Measurements from ENCODE around the gene TOLLIP. TPM values are rescaled to one million over a fixed set of nuclear protein-coding genes. Genes with fewer than 3 reads are reported as not detected.
"Not testable (repeated sequence)": the region's sequence is repeated elsewhere in the genome, so short reads cannot be mapped to it uniquely, and the experiment has no call there.

The TOLLIP gene
- total and polyA plus RNA-seq, 4 donors: 20.0 to 52.1 (median 34.9) TPM

GRCh38 chr11:1352696-1353382 is 43.4 kb upstream of the TOLLIP start:
- DNase-seq: peak in 1 of 2 donors; percentile 5
- 66 to 78% methylated on average over 8 of the region's 8 CpGs for WGBS, 2 donors
- no peak overlapping the region for H3K27ac ChIP-seq (ENCODE audit: low read depth in 1 of 2, low read length in 2 of 2)

GRCh38 chr11:1351278-1351937 is 42.0 kb upstream of the TOLLIP start:
- Histone ChIP-seq H3K27ac (ENCODE audit: low read depth in 1 of 2, low read length in 2 of 2) (no peak overlapping the region), H3K27me3 (ENCODE audit: control insufficient read depth in 1 of 2, insufficient read depth in 2 of 2, low read length in 1 of 2) (no peaks in the 10 kb centered on the region), H3K36me3 (ENCODE audit: control insufficient read depth in 1 of 2, insufficient read depth in 2 of 2, low read length in 1 of 2) (no peaks in the 10 kb centered on the region), H3K4me1 (ENCODE audit: control insufficient read depth in 1 of 2, insufficient read depth in 2 of 2, low read length in 2 of 2) (no peaks in the 10 kb centered on the region), H3K9me3 (ENCODE audit: control insufficient read depth, low read length) (no peaks in the 10 kb centered on the region), H3K4me3 (ENCODE audit: low read length in 2 of 2) (no peak overlapping the region)
- intact Hi-C loops (cut with DNase I): no loop called here
- DNase-seq (peak in 1 of 2 donors; percentile 36), ATAC-seq (ENCODE audit: low FRiP score) (no peak)
- 67 to 88% methylated on average over 12 of the region's 12 CpGs for WGBS, 2 donors

More at GRCh38 chr11:1352696-1353382, 43.4 kb upstream of the TOLLIP start:
- intact Hi-C loops (cut with DNase I): no loop called here
- no peaks in the 10 kb centered on the region for H3K4me1 ChIP-seq (ENCODE audit: control insufficient read depth in 1 of 2, insufficient read depth in 2 of 2, low read length in 2 of 2)
- no peak for ATAC-seq (ENCODE audit: low FRiP score)
- no peaks in the 10 kb centered on the region for H3K27me3 ChIP-seq (ENCODE audit: control insufficient read depth in 1 of 2, insufficient read depth in 2 of 2, low read length in 1 of 2)
- H3K36me3 ChIP-seq (ENCODE audit: control insufficient read depth in 1 of 2, insufficient read depth in 2 of 2, low read length in 1 of 2): no peaks in the 10 kb centered on the region
- no peaks in the 10 kb centered on the region for H3K9me3 ChIP-seq (ENCODE audit: control insufficient read depth, low read length)
- no peak overlapping the region for H3K4me3 ChIP-seq (ENCODE audit: low read length in 2 of 2)

GRCh38 chr11:1350086-1350725 is 40.8 kb upstream of the TOLLIP start:
- Histone ChIP-seq H3K36me3 (ENCODE audit: control insufficient read depth in 1 of 2, insufficient read depth in 2 of 2, low read length in 1 of 2) (no peaks in the 10 kb centered on the region), H3K27ac (ENCODE audit: low read depth in 1 of 2, low read length in 2 of 2) (no peak overlapping the region), H3K9me3 (ENCODE audit: control insufficient read depth, low read length) (no peaks in the 10 kb centered on the region), H3K4me3 (ENCODE audit: low read length in 2 of 2) (no peak overlapping the region), H3K4me1 (ENCODE audit: control insufficient read depth in 1 of 2, insufficient read depth in 2 of 2, low read length in 2 of 2) (no peaks in the 10 kb centered on the region), H3K27me3 (ENCODE audit: control insufficient read depth in 1 of 2, insufficient read depth in 2 of 2, low read length in 1 of 2) (no peaks in the 10 kb centered on the region)
- ATAC-seq (ENCODE audit: low FRiP score) (no peak), DNase-seq (peak in 1 of 2 donors; percentile 68)
- WGBS, 2 donors: 74 to 75% methylated on average over 22 of the region's 22 CpGs
- intact Hi-C loops (cut with DNase I): no loop called here

GRCh38 chr11:1349327-1350041 is 40.1 kb upstream of the TOLLIP start:
- Histone ChIP-seq H3K36me3 (ENCODE audit: control insufficient read depth in 1 of 2, insufficient read depth in 2 of 2, low read length in 1 of 2) (no peaks in the 10 kb centered on the region), H3K27me3 (ENCODE audit: control insufficient read depth in 1 of 2, insufficient read depth in 2 of 2, low read length in 1 of 2) (no peaks in the 10 kb centered on the region), H3K4me1 (ENCODE audit: control insufficient read depth in 1 of 2, insufficient read depth in 2 of 2, low read length in 2 of 2) (no peaks in the 10 kb centered on the region), H3K9me3 (ENCODE audit: control insufficient read depth, low read length) (no peaks in the 10 kb centered on the region), H3K27ac (ENCODE audit: low read depth in 1 of 2, low read length in 2 of 2) (no peak overlapping the region), H3K4me3 (ENCODE audit: low read length in 2 of 2) (no peak overlapping the region)
- 69 to 71% methylated on average over 29 of the region's 29 CpGs for WGBS, 2 donors
- intact Hi-C loops (cut with DNase I): no loop called here
- ATAC-seq (ENCODE audit: low FRiP score): no peak
- DNase-seq: no peak

GRCh38 chr11:1348796-1349326 is 39.4 kb upstream of the TOLLIP start:
- Histone ChIP-seq H3K36me3 (ENCODE audit: control insufficient read depth in 1 of 2, insufficient read depth in 2 of 2, low read length in 1 of 2) (no peaks in the 10 kb centered on the region), H3K4me3 (ENCODE audit: low read length in 2 of 2) (no peak overlapping the region), H3K4me1 (ENCODE audit: control insufficient read depth in 1 of 2, insufficient read depth in 2 of 2, low read length in 2 of 2) (no peaks in the 10 kb centered on the region), H3K27ac (ENCODE audit: low read depth in 1 of 2, low read length in 2 of 2) (no peak overlapping the region), H3K9me3 (ENCODE audit: control insufficient read depth, low read length) (no peaks in the 10 kb centered on the region), H3K27me3 (ENCODE audit: control insufficient read depth in 1 of 2, insufficient read depth in 2 of 2, low read length in 1 of 2) (no peaks in the 10 kb centered on the region)
- WGBS, 2 donors: 58 to 62% methylated on average over 23 to 25 of the region's 25 CpGs
- no peak for ATAC-seq (ENCODE audit: low FRiP score)
- intact Hi-C loops (cut with DNase I): no loop called here
- DNase-seq: no peak

- no peaks in the 10 kb centered on the region for H3K27me3 ChIP-seq (ENCODE audit: control insufficient read depth in 1 of 2, insufficient read depth in 2 of 2, low read length in 1 of 2)
- intact Hi-C loops (cut with DNase I): no loop called here
- DNase-seq (no peak), ATAC-seq (ENCODE audit: low FRiP score) (no peak)
- H3K27ac ChIP-seq (ENCODE audit: low read depth in 1 of 2, low read length in 2 of 2): no peak overlapping the region
- no peaks in the 10 kb centered on the region for H3K36me3 ChIP-seq (ENCODE audit: control insufficient read depth in 1 of 2, insufficient read depth in 2 of 2, low read length in 1 of 2)
- no peak overlapping the region for H3K4me3 ChIP-seq (ENCODE audit: low read length in 2 of 2)
- H3K9me3 ChIP-seq (ENCODE audit: control insufficient read depth, low read length): no peaks in the 10 kb centered on the region
- H3K4me1 ChIP-seq (ENCODE audit: control insufficient read depth in 1 of 2, insufficient read depth in 2 of 2, low read length in 2 of 2): no peaks in the 10 kb centered on the region
- WGBS, 2 donors: 91 to 92% methylated on average over 14 of the region's 14 CpGs
Measured at GRCh38 chr11:1348146-1348795, 38.8 kb upstream of the TOLLIP start.

- H3K27me3 ChIP-seq (ENCODE audit: control insufficient read depth in 1 of 2, insufficient read depth in 2 of 2, low read length in 1 of 2); H3K9me3 ChIP-seq (ENCODE audit: control insufficient read depth, low read length); H3K27ac ChIP-seq (ENCODE audit: low read depth in 1 of 2, low read length in 2 of 2); intact Hi-C loops (cut with DNase I); H3K4me3 ChIP-seq (ENCODE audit: low read length in 2 of 2); DNase-seq; ATAC-seq (ENCODE audit: low FRiP score); H3K4me1 ChIP-seq (ENCODE audit: control insufficient read depth in 1 of 2, insufficient read depth in 2 of 2, low read length in 2 of 2); H3K36me3 ChIP-seq (ENCODE audit: control insufficient read depth in 1 of 2, insufficient read depth in 2 of 2, low read length in 1 of 2): not testable (repeated sequence)
- WGBS, 2 donors: 92 to 95% methylated on average over 18 of the region's 18 CpGs
Measured at GRCh38 chr11:1347411-1347999, 38.1 kb upstream of the TOLLIP start.
